Parathyroid adenoma (tissue), 2 donors: Measurements from ENCODE around the gene BID.

Experiments
- H2AFZ ChIP-seq: fragments of 300-600 bp; sonication (generic); one replicate; pipeline ENCODE4 v1.7.0; 2017; ENCODE audit warnings: antibody characterized with exemption, mild to moderate bottlenecking
- H3K27ac ChIP-seq: fragments of 300-600 bp; sonication (generic); one replicate; pipeline ENCODE4 v1.7.0; 2017
- H3K27me3 ChIP-seq: fragments of 300-600 bp; sonication (generic); one replicate; pipeline ENCODE4 v1.7.0; 2017; ENCODE audit warnings: low read length; ENCODE audit not compliant: control insufficient read depth, insufficient read depth
- H3K36me3 ChIP-seq: fragments of 300-600 bp; sonication (generic); one replicate; pipeline ENCODE4 v1.7.0; 2017; ENCODE audit warnings: low read length; ENCODE audit not compliant: control insufficient read depth, insufficient read depth
- H3K4me1 ChIP-seq: fragments of 300-600 bp; sonication (generic); one replicate; pipeline ENCODE4 v1.7.0; 2017; ENCODE audit warnings: control low read depth
- H3K4me2 ChIP-seq: fragments of 300-600 bp; sonication (generic); one replicate; pipeline ENCODE4 v1.7.0; 2017; ENCODE audit warnings: low read length
- H3K4me3 ChIP-seq: fragments of 300-600 bp; sonication (generic); one replicate; pipeline ENCODE4 v1.7.0; 2017; ENCODE audit warnings: low read depth, low read length
- H3K79me2 ChIP-seq: fragments of 300-600 bp; sonication (generic); one replicate; pipeline ENCODE4 v1.7.0; 2017; ENCODE audit warnings: control low read depth
- H3K9ac ChIP-seq: fragments of 300-600 bp; sonication (generic); one replicate; pipeline ENCODE4 v1.7.0; 2017; ENCODE audit warnings: mild to moderate bottlenecking
- H3K9me3 ChIP-seq: fragments of 300-600 bp; sonication (generic); one replicate; pipeline ENCODE4 v1.7.0; 2017; ENCODE audit warnings: low read length; ENCODE audit not compliant: control insufficient read depth
- TF ChIP-seq, protein P1 (sequence below): fragments of 300-600 bp; sonication (generic); IDR thresholded peaks from one replicate; pipeline ENCODE4 v1.7.0; 2017; ENCODE audit warnings: antibody characterized with exemption, mild to moderate bottlenecking
- donor health status: primary hyperparathyroidism.

Gene BID

GRCh38 chr22:17774206-17774925 is at the start of gene BID:
BID (minus strand) TSS chr22:17774469; CDS start chr22:17750116, 24,353 bp downstream.
- Histone ChIP-seq H3K27me3 (no peaks in the 10 kb centered on the region), H2AFZ (peak within 1 kb of the TSS; percentile 60), H3K27ac (no peak within 1 kb of the TSS), H3K4me1 (peaks cover 6% of the 10 kb centered on the region), H3K79me2 (no peaks in the 10 kb centered on the region), H3K4me2 (peak within 1 kb of the TSS; percentile 70), H3K9me3 (no peaks in the 10 kb centered on the region), H3K36me3 (no peaks in the 10 kb centered on the region), H3K4me3 (peak within 1 kb of the TSS; percentile 24), H3K9ac (no peak within 1 kb of the TSS)
- TF ChIP-seq, protein P1, sequence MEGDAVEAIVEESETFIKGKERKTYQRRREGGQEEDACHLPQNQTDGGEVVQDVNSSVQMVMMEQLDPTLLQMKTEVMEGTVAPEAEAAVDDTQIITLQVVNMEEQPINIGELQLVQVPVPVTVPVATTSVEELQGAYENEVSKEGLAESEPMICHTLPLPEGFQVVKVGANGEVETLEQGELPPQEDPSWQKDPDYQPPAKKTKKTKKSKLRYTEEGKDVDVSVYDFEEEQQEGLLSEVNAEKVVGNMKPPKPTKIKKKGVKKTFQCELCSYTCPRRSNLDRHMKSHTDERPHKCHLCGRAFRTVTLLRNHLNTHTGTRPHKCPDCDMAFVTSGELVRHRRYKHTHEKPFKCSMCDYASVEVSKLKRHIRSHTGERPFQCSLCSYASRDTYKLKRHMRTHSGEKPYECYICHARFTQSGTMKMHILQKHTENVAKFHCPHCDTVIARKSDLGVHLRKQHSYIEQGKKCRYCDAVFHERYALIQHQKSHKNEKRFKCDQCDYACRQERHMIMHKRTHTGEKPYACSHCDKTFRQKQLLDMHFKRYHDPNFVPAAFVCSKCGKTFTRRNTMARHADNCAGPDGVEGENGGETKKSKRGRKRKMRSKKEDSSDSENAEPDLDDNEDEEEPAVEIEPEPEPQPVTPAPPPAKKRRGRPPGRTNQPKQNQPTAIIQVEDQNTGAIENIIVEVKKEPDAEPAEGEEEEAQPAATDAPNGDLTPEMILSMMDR, result no peak

- Histone ChIP-seq H2AFZ (no peak overlapping the region), H3K9me3 (no peaks in the 10 kb centered on the region), H3K27ac (no peak overlapping the region), H3K4me2 (no peak overlapping the region), H3K4me3 (no peak overlapping the region), H3K79me2 (no peaks in the 10 kb centered on the region), H3K36me3 (no peaks in the 10 kb centered on the region), H3K9ac (no peak overlapping the region), H3K27me3 (no peaks in the 10 kb centered on the region), H3K4me1 (no peaks in the 10 kb centered on the region)
- TF ChIP-seq, protein P1, result no peak
Measured at GRCh38 chr22:17823964-17824363, 49.7 kb upstream of the BID start.

GRCh38 chr22:17823226-17823625 is 49.0 kb upstream of the BID start:
- H2AFZ ChIP-seq, result no peak overlapping the region
- no peaks in the 10 kb centered on the region for H3K36me3 ChIP-seq
- no peak overlapping the region for H3K4me3 ChIP-seq
- no peaks in the 10 kb centered on the region for H3K4me1 ChIP-seq
- no peaks in the 10 kb centered on the region for H3K9me3 ChIP-seq
- H3K4me2 ChIP-seq, result no peak overlapping the region
- TF ChIP-seq, protein P1, result no peak
- no peak overlapping the region for H3K27ac ChIP-seq
- H3K27me3 ChIP-seq, result no peaks in the 10 kb centered on the region
- H3K9ac ChIP-seq, result no peak overlapping the region
- no peaks in the 10 kb centered on the region for H3K79me2 ChIP-seq

GRCh38 chr22:17822087-17822486 is 47.8 kb upstream of the BID start:
- H3K79me2 ChIP-seq, result no peaks in the 10 kb centered on the region
- no peak overlapping the region for H3K9ac ChIP-seq
- no peak overlapping the region for H3K4me3 ChIP-seq
- H3K27me3 ChIP-seq, result no peaks in the 10 kb centered on the region
- no peak overlapping the region for H3K4me2 ChIP-seq
- H2AFZ ChIP-seq, result no peak overlapping the region
- H3K4me1 ChIP-seq, result no peaks in the 10 kb centered on the region
- H3K27ac ChIP-seq, result no peak overlapping the region
- TF ChIP-seq, protein P1, result no peak
- H3K36me3 ChIP-seq, result no peaks in the 10 kb centered on the region
- no peaks in the 10 kb centered on the region for H3K9me3 ChIP-seq

DNA sequence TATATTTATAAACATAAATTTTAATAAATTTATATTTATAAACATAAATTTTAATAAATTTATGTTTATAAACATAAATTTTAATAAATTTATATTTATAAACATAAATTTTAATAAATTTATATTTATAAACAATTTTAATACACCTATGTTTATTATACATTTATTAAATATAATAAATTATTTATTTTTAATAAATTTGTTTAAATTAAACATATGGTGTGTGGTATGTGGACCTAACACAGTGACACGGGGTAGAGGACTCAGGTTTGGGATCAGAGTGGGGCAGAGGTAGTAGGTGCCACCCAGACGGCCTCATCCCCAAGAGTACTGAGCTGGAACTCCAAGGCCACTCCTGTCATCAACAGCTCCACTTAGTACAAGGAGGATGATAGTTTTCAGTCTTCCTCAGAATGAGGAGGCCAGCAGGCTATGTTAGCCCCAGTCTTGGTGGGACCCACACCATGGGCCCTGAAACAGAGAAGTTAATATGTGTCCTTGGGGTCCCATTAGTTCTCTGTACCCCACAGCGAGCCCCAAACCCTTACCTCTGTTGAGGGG is 46.7 kb upstream of the BID start:
- no peak overlapping the region for H3K27ac ChIP-seq
- H3K9me3 ChIP-seq, result no peaks in the 10 kb centered on the region
- no peaks in the 10 kb centered on the region for H3K79me2 ChIP-seq
- no peaks in the 10 kb centered on the region for H3K36me3 ChIP-seq
- H3K9ac ChIP-seq, result no peak overlapping the region
- H3K27me3 ChIP-seq, result no peaks in the 10 kb centered on the region
- H3K4me3 ChIP-seq, result no peak overlapping the region
- H3K4me1 ChIP-seq, result no peaks in the 10 kb centered on the region
- TF ChIP-seq, protein P1, result no peak
- H3K4me2 ChIP-seq, result no peak overlapping the region
- no peak overlapping the region for H2AFZ ChIP-seq
